GM19043 (cell line): ENCODE results near the gene TIMM44.
A peak's percentile ranks its signal among the peaks of the same experiment; 100 is the strongest.

ENCODE experiments used
- ATAC-seq: cut with Tn5 transposase; IDR thresholded peaks from one replicate; pipeline ENCODE4 v1.9.1; 2021; ENCODE audit warnings: low read depth; ENCODE audit not compliant: unreplicated experiment

The TIMM44 gene

DNA sequence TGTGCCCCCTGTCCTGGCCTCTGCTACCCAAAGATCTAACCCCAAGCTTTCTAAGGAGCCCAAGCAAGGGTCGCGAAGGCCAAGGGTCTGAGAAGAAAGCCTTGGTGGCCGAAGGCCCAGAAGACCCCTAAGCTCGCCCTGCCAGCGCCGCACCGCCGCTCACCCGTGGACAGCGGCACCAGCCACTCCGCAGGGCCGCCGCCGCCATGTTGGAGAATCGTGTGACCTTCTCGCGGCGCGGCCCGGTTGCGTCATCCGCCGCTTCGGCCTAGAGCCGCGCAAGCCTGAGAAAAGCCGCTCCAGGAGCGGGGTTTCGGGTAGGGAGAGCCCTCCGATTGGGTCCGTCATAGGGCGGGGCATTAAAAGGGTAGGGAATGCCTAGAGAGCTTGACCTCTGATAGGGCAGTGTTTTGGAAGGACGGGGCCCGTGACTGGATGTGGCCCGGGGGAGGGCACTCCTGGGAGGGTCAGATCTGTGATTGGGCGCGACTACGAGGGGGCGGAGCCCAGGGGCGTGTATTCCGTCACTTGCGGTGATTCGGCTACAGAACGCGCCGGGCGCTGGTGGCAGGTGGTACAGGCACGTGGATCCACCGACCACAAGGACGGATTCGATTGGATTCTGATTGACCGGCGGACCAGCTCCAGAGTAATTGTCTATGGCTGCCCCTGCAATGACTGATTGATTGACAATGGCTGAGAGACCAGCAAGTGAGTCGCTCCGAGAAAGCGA lies at the start of gene TIMM44:
TIMM44 (minus strand) TSS at position 223 of the 733 bp plus-strand sequence; CDS start at position 208, 15 bp downstream.
- ATAC-seq, result peak; percentile 94

DNA sequence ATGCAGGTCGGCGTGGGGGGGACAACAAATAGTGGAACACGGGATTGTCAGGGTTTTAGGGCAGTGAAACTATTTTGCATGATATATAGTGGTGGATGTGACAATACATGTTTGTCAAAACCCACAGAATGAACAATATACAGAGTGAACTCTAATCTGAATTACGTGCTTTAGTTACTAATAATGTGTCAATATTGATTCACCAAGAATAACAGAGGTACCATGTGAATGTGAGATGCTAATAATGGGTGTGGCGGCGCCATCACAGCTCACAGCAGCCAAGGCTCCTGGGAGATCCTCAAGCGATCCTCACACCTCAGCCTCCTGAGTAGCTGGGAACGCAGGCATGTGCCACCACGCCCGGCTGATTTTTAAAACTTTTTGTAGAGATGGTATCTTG lies 49.1 kb upstream of the TIMM44 start:
- no peak for ATAC-seq

GRCh38 chr19:7989071-7989575 lies 45.7 kb upstream of the TIMM44 start:
- no peak for ATAC-seq

DNA sequence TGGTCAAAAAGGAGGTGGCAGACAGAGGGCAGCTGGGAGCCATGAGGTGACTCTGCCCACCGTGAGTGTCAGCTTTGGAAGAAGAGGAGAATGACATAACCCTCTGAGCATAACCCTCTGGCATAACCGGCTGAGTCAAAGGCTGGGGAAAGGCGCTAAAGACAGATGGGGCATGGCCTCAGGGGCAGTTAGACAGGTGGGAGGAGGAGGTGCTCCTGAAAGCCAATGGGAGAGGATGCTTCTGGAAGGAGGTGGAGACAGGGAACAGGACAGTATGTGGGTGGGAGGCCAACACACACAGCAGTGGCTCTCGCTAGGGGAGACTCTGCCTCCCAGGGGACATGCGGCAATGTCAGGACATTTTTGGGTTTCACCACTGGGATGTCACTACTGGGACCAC lies 44.8 kb upstream of the TIMM44 start:
- ATAC-seq, result no peak

GRCh38 chr19:7987114-7987768 lies 43.8 kb upstream of the TIMM44 start:
- no peak for ATAC-seq

DNA sequence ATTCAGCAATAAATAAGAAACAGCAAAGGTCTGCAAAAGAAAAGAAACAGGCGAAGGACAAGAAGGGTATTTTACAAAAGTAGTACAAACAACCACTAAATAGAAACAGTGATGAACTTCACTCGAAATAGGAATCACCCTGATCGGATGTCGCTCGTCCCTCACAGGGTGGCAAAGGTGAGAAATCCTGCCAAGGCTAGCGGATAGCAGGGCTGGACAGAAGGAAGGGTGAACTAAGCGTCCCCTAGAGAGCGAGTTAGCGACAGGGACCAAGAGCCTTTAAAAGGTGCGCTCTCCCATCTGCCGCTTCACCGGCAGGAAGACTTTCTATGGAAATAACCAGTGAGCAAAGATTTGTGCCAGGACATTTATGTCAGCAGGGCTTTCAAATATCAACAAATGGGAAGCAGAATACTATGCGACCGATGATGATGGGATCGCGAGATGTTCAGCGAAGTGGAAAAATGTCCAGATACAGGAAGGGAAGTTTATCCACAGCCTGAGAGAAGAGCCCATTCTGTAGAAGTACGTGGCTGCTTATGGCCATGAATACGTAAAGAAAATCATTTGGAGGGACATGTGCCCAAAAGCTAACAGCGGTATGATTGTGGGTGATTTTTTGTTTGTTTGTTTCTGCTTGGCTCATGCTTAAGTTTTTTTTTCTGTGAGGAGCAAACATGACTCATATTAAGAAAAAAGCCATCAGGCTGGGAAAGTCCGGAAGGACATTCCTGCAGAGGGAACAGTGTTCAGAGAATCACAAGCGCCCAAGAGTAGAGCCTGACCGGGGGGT lies 43.1 kb upstream of the TIMM44 start:
- ATAC-seq, result no peak

DNA sequence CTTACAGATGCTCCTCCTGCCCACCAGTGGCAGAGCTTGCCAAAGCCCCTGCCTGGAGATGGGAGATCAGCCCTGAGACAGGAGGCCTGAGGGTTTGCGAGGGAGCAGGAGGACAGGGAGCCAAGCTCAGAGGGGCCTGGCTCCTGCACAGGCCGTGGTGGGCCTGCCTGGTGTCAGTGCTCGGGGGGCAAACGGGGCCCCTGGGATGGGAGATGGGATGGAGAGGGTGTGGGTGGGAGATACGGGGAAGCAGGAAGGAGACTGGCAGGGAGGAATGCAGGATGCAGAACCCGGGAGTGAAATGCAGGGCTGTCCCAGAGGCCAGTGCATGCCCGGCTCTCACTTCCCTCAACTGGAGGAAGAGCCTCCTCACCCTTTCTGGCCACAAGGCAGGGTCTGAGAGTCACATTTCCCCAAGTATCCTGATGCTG lies 42.0 kb upstream of the TIMM44 start:
- no peak for ATAC-seq

GRCh38 chr19:7983995-7984837 lies 40.8 kb upstream of the TIMM44 start:
- ATAC-seq, result no peak

- no peak for ATAC-seq
These were observed 40.0 kb upstream of the TIMM44 start for GRCh38 chr19:7983286-7983950.

DNA sequence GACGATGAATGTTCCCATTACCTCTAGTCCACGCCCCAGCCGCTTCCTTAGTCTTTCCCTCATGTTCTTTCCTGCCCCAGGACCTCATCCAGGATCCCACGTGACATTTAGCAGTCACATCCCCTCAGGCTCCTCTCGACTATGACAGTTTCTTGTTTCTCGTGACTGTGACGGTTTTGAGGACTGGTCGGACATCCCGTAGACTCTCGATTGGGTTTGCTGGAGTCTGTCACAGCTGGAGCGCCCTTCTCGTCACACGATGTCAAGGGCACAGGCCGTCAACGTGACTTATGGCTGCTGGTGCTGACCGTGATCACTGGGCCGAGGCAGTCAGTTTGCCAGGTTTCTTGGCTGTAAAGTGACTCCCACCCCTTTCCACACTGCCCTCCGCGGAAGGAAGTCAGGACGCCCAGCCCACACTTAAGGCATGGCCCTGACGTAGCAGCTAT lies 39.2 kb upstream of the TIMM44 start:
- no peak for ATAC-seq

DNA sequence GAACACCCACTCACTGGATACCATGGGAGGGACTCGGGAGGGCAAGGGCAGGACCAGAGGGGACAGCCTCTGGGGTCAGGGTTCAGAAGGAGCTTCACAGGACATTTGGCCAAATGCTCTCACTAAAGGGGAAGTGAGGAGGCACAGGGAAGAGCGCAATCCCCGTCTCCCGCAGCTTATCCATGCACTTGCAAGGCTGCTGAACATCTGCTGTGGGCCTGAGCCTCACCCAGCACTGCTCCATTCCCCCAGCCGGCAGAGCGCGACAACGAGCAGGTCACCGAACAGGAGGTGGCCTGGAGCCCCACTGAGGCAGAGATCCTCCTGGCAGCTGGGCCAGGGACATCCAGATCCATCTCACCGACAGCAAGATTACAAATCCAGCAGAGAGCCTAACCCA lies 38.6 kb upstream of the TIMM44 start:
- ATAC-seq, result no peak

GRCh38 chr19:7981661-7982060 lies 38.2 kb upstream of the TIMM44 start:
- ATAC-seq, result no peak

DNA sequence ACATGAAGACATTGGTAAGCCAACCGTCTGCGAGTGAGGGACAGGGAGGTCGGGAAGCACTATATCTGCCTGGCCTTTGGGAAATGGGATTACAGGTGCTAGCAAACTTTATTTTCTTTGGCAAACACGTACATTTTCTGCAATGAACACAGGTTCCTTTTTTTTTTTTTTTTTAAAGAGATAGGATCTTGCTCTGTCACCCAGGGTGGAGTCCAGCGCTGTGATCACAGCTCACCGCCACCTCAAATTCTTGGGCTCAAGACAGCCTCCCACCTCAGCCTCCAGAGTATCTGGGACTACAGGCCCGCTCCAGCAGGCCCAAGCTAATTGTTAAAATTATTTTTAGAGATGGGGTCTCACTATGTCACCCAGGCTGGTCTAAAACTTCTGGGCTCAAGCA lies 37.7 kb upstream of the TIMM44 start:
- no peak for ATAC-seq

GRCh38 chr19:7980635-7981121 lies 37.2 kb upstream of the TIMM44 start:
- ATAC-seq, result no peak

GRCh38 chr19:7980168-7980567 lies 36.7 kb upstream of the TIMM44 start:
- ATAC-seq, result no peak

- ATAC-seq, result no peak
These were observed 36.1 kb upstream of the TIMM44 start for GRCh38 chr19:7979559-7979958.

GRCh38 chr19:7979011-7979410 lies 35.5 kb upstream of the TIMM44 start:
- ATAC-seq, result no peak

- ATAC-seq, result no peak
These were observed 34.8 kb upstream of the TIMM44 start for GRCh38 chr19:7978179-7978825.

GRCh38 chr19:7977723-7978040 lies 34.2 kb upstream of the TIMM44 start:
- ATAC-seq, result no peak
